CD4-positive, alpha-beta T cell treated with Interleukin-12 subunit alpha and Interleukin-12 subunit beta, for 1 hour (primary cell): ENCODE measurements around the gene COMMD10.
"Not testable (repeated sequence)": the region's sequence is repeated elsewhere in the genome, so short reads cannot be mapped to it uniquely, and the experiment has no call there.

Source experiments
- DNase-seq: peaks from one replicate; pipeline ENCODE4 v3.0.0-alpha.2; 2020

Gene COMMD10

DNA sequence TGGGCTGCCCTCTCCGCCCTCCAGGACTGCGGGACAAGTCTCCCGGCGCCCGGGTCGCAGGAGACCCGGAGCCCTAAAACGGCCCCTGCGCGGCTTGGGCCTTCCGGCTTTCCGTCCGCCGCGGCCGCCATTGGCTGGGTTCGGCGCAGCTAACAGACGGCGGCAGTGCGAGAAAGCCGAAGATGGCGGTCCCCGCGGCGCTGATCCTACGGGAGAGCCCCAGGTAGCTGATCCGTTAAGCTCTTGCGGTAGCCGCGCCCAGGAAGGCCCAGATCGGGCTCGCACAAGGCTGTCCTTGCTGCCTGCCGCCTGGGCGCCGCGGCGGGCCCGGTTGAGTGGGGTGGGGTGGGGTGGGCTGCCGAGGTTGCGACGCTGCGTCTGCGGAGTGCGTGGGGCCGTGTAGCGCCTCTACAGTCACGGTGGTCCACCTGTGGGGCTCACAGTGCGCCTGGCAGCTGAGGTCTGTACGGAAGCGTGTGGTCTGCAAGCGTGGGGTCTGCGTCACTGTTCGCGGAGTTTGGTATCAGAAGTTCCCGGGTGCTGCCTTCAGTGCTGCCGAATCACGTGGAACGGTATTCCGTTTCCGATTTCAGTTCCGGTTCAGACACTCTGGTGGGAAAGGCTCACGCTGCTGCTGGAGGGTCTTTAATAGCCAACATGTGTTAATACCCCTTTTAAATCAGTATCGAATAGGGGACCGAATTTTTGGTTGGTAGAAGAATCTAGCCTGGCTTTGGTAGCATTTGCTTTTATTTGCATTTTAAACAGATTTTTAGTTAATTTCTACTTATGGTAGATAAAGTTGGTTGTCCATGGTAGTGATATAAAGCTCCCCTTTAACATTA, at the start of gene COMMD10:
COMMD10 (plus strand) TSS at position 155 of the 845 bp plus-strand sequence.
- DNase-seq = peak; percentile 82

DNA sequence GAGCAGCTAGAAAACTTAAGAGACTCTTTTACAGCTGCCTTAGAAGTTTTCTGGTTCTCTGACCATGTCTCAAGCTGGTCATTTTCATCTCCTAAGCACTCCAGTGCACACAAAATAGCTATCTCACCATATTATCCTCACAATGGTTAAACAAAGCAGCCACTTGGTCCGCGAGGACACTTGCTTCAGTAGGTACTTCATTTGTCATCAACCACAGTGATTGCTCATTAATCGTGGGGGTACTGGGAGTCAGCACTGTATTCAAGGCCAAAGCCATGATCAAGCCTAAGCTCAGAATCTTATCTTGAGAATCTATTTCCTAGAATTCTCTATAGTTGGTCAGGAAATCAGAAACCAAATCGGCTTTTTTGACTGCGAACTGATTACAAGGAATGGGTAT, 49.7 kb upstream of the COMMD10 start:
- no peak for DNase-seq

DNA sequence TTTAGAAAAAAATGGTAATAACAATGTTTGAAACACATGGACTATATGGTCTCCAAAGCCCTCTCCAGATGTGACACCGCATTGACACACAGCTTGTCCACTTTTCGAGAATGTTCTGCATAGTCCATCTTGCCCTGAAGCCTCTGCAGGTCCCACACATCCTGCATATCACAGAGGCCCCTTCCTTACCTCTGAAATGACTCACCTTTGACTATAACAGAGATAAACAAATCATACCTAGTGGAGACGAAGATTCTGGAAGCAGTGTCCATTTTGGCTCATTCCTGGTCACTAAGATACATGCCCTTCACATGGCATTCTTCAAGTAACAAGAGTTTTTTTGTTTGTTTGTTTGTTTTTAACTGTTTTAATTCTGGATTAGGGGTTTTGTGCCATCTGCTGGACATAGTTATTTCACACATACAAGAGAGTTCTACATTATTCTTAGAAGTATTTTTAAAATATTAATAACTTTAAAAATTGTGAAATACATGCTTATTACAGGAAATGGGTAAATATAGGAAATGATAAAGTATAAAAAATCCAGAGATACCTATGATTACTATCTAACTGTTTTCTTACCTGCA, 47.5 kb upstream of the COMMD10 start:
- no peak for DNase-seq

DNA sequence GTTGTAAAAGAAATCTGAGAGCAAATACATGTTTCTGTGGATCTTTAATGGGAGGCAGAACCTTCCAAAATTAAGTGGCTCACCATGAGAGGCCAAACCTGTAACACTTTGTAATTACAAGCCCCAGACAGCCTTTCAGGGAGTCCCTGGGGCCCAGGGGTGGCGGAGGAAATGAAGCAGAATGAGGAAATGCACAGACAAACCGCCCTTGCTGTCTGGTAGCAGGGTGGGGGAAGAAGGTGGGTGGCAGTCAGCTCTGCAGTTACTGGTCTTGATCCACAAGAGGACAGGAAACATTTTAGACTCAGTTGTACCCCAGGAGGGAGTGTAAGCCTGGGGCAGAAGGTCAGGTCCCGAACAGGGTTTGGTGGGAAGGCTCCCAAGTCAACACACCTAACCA, 46.0 kb upstream of the COMMD10 start:
- peak; percentile 4 for DNase-seq

DNA sequence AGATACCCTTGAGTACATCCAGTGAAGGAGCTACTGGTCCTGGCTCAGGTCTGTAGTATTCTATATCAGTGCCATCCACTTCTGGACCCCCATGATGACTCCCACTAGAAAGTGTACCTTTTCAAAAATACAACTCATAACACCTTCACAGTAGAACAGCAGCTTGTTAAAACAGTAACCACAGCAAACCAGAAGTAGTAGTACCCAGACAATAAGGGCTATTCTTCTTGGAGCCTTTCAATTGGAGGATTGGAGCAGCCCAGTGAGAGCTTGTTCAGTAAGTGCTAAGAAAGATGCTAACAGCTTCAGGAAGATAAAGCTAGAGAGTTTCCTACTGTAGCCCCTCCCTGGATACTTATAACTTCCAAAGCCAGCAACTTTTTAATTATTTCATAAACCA, 42.5 kb upstream of the COMMD10 start:
- DNase-seq = no peak

DNA sequence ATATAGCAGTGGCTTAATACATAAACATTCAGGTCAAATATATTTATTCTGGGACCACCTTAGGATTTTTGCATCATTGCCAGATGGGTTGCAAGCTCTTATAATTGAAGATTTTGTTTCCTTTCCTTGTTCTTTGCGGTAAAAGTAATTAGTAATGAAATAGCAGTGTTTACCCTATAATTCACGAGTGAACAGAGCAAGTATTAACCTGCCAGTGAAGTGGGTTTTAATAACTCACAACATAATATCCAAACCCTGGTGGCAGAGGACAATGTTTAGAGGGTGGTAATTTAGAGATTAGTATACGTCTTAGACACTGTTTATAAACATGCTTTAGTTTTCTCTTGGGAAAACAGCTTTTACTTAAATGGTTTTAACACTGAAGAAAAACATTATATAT, 40.8 kb upstream of the COMMD10 start:
- DNase-seq = no peak

DNA sequence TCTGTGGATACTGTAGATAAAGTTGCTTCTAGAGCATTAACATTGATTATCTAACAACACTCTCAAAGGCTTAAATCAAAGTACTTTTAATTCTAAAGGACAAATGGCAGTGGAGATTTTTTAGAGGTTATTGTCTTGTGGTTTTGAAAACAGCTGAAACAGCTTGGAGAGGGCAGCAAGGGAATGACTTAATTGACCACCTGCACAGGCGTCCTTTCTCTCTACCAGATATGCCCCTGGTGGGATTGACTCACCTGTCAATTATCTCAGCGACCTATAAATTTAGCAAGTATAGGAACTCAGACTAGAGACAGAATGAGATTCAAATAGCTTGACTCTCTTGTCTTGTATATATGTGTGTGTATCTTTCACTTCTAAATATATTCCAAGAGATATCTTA, 39.0 kb upstream of the COMMD10 start:
- no peak for DNase-seq

DNA sequence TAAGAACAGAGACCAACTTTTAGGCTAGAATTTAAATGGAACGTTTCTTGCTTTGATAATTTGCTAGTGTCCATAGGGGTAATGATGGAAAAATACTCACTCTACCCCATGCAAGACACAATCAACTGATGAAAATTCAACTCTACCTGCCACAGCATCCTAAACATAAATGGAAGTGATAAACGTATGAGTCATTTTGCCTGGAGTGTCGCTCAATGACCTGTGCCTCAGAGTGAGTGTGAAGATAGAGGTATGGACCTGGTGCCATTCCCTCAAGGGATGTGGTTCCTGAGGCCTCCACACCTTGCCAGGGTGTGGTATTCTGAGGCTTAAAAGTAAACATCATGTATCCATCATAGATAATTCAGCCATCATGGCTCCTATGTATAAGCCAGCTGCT, 38.6 kb upstream of the COMMD10 start:
- no peak for DNase-seq

DNA sequence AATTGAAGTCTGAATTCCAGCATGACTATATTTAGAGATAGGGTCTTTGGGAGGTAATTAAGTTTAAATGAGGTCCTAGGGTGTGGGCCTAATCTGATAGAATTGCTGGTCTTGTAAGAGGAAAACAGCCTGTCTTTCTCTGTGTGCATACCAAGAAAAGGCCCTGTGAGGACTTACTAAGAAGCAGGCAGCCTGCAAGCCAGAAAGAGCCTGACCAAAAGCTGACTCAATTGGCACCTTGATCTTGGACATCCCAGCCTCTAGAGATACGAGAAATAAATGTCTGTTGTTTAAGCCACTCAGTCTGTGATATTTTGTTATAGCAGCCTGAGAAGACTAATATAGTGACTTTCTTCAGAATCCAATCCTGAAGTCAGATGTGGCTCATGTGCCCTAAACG, 38.0 kb upstream of the COMMD10 start:
- DNase-seq = no peak

DNA sequence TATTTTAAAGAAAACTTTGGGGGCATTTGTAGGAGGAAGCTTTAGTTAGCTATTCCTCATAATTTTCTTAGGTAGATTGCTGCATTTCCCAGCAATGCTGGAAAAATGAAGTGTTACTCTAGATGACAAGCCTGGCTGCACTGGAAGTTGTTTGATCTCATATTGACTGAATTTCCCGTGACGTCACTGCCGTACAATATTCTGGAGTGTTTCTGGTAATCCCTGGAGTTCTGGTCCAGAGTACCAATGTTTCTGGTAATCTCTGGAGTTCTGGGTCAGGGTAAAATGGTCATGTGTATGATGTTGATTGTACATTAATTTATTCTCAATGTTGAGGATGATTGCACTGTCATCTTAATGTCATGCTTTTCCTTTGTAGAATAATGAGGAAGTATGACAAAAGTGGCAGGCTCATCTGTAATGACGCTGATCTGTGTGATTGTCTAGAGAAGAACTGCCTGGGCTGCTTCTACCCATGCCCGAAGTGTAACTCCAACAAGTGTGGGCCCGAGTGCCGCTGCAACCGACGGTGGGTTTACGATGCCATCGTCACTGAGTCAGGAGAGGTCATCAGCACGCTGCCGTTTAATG, 26.4 kb upstream of the COMMD10 start:
- no peak for DNase-seq

DNA sequence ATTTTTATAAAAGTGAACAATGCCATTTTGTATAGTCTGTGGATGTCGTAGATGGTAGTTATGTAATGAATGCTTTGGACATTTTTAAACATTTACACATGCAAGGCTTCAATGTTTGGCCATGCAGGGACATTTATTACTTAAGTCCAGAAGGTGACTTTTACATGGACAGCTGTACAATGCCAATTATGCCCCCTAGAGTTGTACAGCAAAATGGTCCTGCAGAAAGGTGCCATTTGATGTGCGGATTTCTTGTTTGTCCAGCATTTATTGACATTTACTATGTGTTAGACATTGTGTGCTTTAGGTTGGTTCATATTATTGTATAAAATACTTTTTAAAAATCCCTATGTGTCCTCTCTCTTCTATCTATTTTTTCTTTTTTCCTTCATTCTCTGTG, 22.5 kb upstream of the COMMD10 start:
- DNase-seq = no peak

DNA sequence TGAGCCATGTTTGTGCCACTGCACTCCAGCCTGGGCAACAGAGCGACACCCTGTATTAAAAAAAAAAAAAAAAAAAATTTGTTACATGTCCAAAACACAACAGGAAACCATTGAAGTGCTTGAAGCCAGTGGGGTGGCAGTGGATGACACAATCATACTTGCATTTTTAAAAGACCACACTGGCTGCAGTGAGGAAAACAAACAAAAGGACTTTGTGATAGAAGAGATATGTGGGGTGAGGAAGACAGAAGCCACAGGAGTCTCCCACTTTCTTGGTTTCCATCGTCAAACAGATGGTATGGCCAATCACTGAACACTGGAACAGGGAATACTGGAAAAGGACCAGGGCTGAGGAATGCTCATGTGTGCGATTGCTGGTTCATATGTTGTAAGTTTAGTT, 20.9 kb upstream of the COMMD10 start:
- no peak for DNase-seq

DNA sequence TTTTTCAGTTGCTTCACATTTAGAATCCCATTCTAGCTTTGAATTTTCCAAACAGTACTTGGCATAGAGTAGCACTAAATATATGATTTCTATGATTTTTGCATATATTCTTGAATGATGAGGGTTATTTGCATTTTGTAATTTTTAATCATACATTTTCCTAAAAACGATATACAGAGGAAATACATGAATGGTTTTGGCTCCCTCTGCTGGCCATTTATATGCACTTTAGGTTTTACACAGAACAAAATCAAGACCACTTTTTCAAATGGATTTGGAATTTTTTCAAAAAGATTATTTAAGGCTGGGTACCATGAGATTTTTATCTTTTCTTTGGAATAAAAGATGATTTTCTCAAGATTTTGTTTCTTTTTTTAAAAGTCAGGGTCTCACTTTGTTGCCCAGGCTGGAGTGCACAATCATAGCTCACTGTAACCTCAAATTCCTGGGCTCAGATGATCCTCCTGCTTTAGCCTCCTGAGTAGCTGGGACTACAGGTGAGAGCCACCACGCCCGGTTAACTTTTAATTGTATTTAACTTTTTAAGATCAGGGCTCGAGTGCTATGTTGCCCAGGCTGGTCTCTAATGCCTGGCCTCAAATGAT, 16.7 kb upstream of the COMMD10 start:
- DNase-seq = peak; percentile 59

DNA sequence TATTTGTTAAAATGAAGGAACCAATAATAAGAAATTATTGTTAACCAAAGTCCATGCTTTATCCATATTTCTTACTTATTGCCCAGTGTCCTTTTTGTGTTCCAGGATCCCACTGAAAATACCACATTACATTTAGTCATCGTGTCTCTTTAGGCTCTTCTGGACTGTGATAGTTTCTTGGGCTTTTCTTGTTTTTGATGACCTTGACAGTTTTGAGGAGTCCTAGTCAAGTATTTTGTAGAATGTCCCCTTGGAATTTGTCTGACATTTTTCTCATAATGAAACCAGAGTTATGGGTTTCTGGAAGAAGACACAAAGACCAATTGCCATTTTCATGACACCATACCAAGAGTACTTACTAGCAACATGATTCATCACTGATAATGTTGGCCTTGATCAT, 13.6 kb upstream of the COMMD10 start:
- no peak for DNase-seq

DNA sequence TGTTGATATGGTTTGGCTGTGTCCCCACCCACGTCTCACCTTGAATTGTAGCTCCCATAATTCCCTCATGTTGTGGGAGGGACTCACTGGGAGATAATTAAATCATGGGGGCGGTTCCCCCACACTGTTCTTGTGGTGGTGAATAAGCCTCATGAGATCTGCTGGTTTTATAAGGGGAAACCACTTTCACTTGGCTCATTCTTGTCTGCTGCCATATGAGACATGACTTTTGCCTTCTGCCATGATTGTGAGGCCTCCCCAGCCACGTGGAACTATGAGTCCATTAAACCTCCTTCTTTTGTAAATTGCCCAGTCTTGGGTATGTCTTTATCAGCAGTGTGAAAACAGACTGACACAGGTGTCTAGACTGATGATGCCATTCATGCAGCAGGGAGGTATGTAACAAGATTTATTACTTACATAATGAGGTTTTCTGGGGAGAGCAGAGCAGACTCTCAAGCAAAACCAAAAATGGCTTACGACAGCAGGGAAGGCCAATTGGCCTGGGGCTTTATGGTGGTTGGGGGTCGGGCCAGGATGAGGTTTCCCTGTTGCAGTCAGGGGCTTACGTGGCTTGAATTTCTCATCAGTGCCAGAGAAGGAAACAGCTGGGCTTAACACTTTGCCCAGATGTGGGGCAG, 9.5 kb upstream of the COMMD10 start:
- DNase-seq = no peak

DNA sequence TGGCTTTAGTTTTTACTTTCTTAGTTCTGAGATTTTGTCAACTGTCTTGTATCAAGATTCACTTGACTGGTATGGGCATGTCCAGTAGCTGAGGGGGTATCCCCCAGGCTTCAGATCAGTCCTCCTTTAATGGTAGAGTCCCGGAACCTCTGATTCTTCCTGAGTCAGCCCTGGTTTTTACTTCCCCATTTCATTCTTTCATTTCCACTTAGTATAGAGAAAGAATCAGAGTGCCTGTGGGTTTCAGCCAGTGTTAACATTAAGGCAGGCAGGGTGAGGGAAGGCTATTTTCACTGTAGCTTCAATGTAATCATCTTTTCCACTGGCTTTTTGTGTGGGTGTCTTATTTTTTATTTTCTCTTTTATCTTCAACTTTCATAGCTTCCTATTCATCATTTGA, 8.3 kb upstream of the COMMD10 start:
- DNase-seq = no peak

DNA sequence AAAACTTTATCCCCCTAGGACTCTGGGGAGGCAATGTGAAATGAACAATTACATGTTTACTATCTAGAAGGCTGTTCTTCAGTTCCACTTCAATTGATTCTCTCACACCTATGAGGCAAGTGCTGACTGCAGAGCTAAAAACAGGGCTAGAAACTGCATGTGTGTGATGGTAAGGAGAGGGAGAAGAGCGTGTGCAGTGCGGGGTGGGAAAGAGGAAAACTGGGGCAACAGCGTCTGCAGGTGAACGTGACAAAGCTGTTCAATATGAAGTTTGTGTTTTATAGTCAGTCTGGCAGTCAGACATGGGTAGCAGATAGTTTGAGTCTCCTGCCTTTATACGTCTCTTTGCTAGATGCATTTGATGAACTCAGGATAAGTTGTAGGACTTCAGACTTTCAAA, 6.6 kb upstream of the COMMD10 start:
- DNase-seq = no peak

DNA sequence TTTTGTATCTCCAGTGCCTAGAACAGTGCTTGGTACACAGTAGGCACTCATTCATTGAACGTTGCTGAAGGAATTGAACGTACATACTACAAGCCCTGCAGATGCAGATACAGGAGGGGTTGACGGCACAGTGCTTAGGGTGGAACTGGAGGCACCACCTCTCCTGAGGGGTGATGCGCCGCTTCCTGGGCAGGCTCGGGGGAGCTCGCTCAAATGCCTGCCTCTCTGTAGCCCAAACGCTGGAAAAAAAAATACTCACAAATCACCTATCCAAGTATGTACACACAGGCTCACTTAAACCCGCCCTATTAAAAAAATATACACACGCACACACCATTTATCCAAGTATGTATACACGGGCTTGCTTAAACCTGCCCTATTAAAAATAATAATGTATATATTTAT, 536 bp upstream of the COMMD10 start:
- DNase-seq = peak; percentile 27

DNA sequence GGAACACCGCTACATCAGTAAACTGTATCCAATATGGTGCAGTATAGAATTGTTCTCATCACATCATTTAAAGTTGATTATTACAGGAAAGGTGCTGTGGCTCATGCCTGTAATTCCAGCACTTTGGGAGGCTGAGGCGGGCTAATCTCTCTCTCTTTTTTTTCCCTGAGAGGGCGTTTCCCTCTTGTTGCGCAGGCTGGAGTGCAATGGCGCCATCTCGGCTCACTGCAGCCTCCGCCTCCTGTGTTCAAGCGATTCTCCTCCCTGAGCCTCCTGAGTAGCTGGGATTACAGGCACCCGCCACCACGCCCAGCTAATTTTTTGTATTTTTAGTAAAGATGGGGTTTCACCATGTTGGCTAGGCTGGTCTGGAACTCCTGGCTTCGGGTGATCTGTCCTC, 1.5 kb downstream of the COMMD10 start:
- DNase-seq = not testable (repeated sequence)

DNA sequence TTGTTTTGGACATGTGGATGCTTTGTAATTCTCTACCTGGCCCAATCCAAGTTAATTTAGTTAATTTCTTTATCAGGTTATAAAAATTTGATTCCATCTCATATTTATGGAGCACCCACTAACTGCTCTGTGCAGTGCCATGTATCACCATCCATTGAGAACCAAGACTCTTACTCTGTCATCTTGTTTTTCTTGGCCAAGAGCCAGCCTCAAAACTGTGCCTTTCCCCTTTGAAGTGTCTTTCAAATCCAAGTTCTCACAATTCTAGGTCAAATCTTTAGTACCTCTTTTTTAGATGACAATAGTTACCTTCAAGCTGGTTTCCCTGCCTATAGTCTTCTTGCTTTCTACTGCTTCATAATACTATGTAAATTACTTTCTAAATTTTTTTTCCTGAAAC, 3.2 kb downstream of the COMMD10 start:
- DNase-seq = no peak

DNA sequence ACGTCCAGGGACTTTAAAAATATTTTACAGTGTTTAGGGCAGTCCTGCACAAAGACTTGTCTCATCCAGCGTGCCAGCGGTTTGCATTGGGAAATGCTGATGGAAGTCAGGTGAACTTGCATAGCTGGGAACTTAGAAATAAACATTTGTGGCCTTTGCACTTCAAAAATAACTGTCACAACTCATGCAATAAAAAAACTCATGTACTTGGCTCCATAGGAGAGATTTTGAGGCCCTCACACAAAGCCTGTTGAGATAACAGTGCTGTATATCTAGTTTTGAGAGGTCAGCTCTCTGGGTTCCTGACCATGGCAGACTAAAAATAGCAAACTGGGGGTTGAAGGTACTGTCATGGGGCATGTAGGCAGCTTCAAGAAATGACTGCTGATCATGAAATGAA, 5.5 kb downstream of the COMMD10 start:
- DNase-seq = no peak

DNA sequence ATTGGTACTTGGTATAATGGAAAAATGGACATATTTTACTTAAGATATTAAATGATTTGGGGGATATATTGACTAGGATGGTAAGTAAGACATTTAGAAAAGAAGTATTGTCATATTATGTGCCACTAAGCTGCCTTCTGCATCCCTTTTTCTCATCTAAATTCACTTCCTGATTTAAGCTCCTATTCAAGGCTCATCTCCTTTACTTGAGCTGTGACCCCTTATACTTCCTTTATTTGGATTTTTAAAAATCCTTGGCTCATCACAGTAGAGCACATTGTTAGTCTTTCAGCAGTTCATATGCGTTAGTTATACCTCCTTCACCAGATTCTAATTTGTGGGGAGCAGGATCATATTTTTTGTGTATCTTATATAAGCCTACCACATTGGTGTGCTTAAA, 6.6 kb downstream of the COMMD10 start:
- DNase-seq = no peak

DNA sequence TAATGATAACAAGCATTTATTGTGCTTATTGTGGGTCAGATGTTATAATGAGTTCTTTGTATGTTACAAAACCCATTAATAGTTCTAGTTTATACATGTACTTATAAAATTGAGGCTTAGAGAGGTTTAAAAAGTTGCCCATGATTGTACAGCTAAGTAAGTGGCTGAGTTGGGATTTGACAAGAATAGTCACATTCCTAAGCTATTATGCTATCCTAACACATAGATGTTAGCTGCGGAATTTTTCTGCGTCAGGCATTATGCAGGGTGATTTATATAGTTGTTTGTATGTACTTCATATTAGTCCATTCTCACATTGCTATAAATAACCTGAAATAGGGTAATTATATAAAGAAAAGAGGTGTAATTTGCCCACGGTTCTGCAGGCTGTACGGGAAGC, 12.5 kb downstream of the COMMD10 start:
- no peak for DNase-seq

DNA sequence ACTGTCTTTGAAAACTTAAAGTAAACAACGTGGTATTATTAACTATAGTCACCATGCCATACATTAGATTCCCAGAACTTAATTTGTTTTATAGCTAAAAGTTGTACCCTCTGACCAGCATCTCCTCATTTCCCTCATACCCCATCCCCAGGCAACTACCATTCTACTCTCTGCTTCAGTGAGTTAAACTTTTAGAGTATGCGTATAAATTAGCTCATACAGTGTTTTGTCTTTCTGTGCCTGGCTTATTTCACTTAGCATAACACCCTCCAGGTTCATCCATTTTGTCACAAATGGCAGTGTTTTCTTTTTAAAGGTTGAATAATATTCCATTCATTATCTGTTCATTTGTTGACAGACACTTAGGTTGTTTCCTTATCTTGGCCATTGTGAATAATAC, 14.2 kb downstream of the COMMD10 start:
- no peak for DNase-seq
